Spinal cord (tissue), 10 donors: ENCODE measurements around the gene ZBED5. TPM values are rescaled to one million over a fixed set of nuclear protein-coding genes. Genes with fewer than 3 reads are reported as not detected.
"Not testable (repeated sequence)": the region's sequence is repeated elsewhere in the genome, so short reads cannot be mapped to it uniquely, and the experiment has no call there.

Source experiments
- DNase-seq, 6 donors: peaks; one replicate each; pipeline versions ENCODE4 v3.0.0 to v3.0.0-alpha.2; 2013 to 2015; ENCODE audit warnings: low spot score in 6 of 6, low read depth in 4 of 6
- H3K27ac ChIP-seq: one replicate; pipeline ENCODE4 v1.5.1; 2013; ENCODE audit warnings: low read depth, low read length, control low read depth
- H3K27me3 ChIP-seq: one replicate; pipeline ENCODE4 v1.6.1; 2013; ENCODE audit warnings: low read length; ENCODE audit not compliant: control insufficient read depth, insufficient read depth
- H3K36me3 ChIP-seq: one replicate; pipeline ENCODE4 v1.6.1; 2013; ENCODE audit warnings: low read length; ENCODE audit not compliant: control insufficient read depth, insufficient read depth
- H3K4me1 ChIP-seq: one replicate; pipeline ENCODE4 v1.6.1; 2013; ENCODE audit warnings: low read length; ENCODE audit not compliant: control insufficient read depth, insufficient read depth
- H3K4me3 ChIP-seq: one replicate; pipeline ENCODE4 v1.5.1; 2013; ENCODE audit warnings: low read depth, low read length, control low read depth
- H3K9me3 ChIP-seq: one replicate; pipeline ENCODE4 v1.6.1; 2013; ENCODE audit warnings: low read length; ENCODE audit not compliant: control insufficient read depth, insufficient read depth
- WGBS: methylation state at CpG from one replicate; pipeline ENCODE4 v1.1.5; 2013; ENCODE audit warnings: missing lambda C conversion rate; ENCODE audit not compliant: insufficient coverage; 5-methylcytosine and 5-hydroxymethylcytosine counted together
- polyA plus RNA-seq, 2 donors: library from polyadenylated mRNA; unstranded; fragments of 120-200 nt; gene quantifications; one replicate each; pipeline ENCODE4 v1.2.1, GENCODE V29; 2013; ENCODE audit not compliant: insufficient read length in 2 of 2
- total RNA-seq, 2 donors: library from RNA; depleted of rRNA in 1 of 2; stranded (reverse); fragments of 120-200 nt in 1 of 2; fragments of >200 nt in 1 of 2; gene quantifications; one replicate each; pipeline versions ENCODE4 v1.2.3 to v1.2.4, GENCODE V29; 2013 to 2014
- donor health status: healthy.

Gene ZBED5
- total and polyA plus RNA-seq, 4 donors: 64.5 to 96.0 (median 74.0) TPM

DNA sequence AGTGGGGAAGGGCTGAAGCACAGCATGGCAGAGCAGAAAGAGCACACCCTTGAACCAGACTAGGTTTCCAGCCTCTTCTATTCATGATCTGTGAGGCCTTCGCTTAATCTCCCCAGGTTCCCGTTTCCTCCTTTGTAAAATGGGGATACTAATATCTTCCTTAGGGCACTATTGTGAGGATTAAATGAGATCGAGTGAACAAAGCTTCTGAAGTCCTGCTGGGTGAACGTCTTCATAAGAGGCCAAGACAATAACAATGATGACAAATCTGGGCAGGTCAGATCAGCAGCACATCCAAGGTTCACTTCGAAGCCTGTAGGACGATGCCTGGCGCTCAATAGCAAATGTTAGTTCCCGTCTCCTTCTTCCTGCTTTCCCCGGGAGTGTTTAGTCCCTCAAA, 38.6 kb upstream of the ZBED5 start:
- Histone ChIP-seq H3K36me3 (no peaks in the 10 kb centered on the region), H3K27me3 (no peaks in the 10 kb centered on the region), H3K4me3 (no peak overlapping the region), H3K27ac (no peak overlapping the region), H3K4me1 (peaks cover 14% of the 10 kb centered on the region), H3K9me3 (no peaks in the 10 kb centered on the region)
- 84% methylated on average over 7 of the region's 9 CpGs for WGBS
- no peak for DNase-seq

- Histone ChIP-seq H3K9me3 (no peaks in the 10 kb centered on the region), H3K36me3 (no peaks in the 10 kb centered on the region), H3K27ac (no peak overlapping the region), H3K4me3 (no peak overlapping the region), H3K4me1 (peaks cover 12% of the 10 kb centered on the region), H3K27me3 (no peaks in the 10 kb centered on the region)
- WGBS: 100% methylated on average over 1 of the region's 2 CpGs
- no peak for DNase-seq
Observed at GRCh38 chr11:10895285-10895684, 37.4 kb upstream of the ZBED5 start.

DNA sequence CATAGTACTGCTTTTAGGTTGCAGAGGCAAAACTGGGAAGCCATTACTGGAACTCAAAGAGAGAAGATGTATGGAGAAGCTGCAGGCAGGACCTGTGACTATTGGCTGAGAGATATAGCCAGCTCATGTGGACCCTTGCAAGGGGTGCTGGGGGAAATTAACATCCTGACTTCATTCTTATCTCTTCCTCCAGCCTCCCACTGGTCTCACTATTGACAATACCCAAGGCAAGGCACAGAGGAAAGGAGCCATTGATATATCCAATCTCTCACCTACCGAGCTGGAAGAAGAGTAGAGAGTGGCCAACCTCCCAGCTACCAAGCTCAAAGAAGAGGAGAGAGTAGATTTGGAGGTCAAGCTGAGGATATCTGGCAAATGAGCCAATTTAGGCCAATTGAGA, 36.8 kb upstream of the ZBED5 start:
- H3K4me1 ChIP-seq: peaks cover 6% of the 10 kb centered on the region
- WGBS: no CpG with 5 or more reads among the region's 1 CpG

DNA sequence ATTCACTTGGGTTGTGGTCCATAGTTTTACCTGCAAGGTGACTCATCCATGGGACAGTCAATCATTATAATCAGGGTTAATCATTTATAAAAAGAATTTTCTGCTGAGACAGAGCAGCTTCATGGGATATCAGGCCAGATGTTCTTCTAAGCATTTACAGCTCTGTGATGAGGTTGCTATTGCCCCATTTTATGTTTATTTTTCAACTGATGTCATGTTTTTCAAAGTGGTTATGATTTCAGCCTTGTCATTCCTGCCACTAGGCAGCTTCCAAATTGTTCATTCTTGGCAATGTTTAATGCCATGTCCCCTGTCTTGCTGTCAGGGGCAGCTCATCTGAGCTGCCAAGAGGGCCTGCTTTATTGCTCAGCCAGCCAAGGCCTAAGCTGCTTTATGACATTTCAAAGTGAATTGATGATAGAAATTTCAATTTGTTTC, 35.9 kb upstream of the ZBED5 start:
- Histone ChIP-seq H3K27ac (no peak overlapping the region), H3K27me3 (no peaks in the 10 kb centered on the region), H3K36me3 (no peaks in the 10 kb centered on the region), H3K4me1 (no peaks in the 10 kb centered on the region), H3K9me3 (no peaks in the 10 kb centered on the region), H3K4me3 (no peak overlapping the region)
- DNase-seq: peak in 2 of 6 donors; percentile 39 to 58

More for the DNA sequence above, 36.8 kb upstream of the ZBED5 start:
- H3K4me3 ChIP-seq: no peak overlapping the region
- no peak for DNase-seq
- no peaks in the 10 kb centered on the region for H3K9me3 ChIP-seq
- no peaks in the 10 kb centered on the region for H3K36me3 ChIP-seq
- H3K27me3 ChIP-seq: no peaks in the 10 kb centered on the region
- no peak overlapping the region for H3K27ac ChIP-seq

- Histone ChIP-seq H3K4me3 (no peak overlapping the region), H3K36me3 (no peaks in the 10 kb centered on the region), H3K4me1 (no peaks in the 10 kb centered on the region), H3K9me3 (no peaks in the 10 kb centered on the region), H3K27me3 (no peaks in the 10 kb centered on the region), H3K27ac (no peak overlapping the region)
- DNase-seq: no peak
- 88% methylated on average over 1 of the region's 2 CpGs for WGBS
Observed at GRCh38 chr11:10892250-10892649, 34.4 kb upstream of the ZBED5 start.

DNA sequence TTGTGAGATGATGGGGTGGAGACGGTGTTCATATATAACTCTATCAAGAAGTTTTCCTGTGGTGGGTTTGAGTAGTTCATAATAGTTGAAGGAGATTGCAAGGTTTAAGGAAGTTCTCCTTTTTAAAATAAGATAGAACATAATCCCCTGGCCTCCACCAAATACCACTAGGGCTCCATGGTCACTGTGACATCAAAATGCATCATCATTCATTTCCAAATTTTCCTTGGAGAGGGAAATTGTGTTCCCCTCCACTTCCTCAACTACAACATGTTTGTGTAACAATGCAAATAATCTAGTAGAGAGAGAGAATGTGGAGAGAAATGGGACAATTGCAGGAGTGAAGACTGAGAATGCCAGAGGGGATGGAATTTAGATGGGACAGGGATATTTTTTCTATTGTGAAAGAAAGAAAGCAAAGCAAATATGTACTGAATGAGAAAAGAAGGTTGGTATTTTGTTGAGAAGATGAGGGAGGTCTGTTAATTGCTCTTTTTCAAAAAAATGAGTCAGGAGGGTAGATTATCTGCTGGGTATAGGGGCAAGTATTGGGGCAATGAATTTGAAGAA, 33.4 kb upstream of the ZBED5 start:
- Histone ChIP-seq H3K27ac (no peak overlapping the region), H3K9me3 (no peaks in the 10 kb centered on the region), H3K36me3 (no peaks in the 10 kb centered on the region), H3K27me3 (no peaks in the 10 kb centered on the region), H3K4me1 (no peaks in the 10 kb centered on the region), H3K4me3 (no peak overlapping the region)
- no CpG with 5 or more reads among the region's 1 CpG for WGBS
- DNase-seq: no peak

GRCh38 chr11:10890083-10890482, 32.2 kb upstream of the ZBED5 start:
- H3K4me3 ChIP-seq, H3K4me1 ChIP-seq, H3K27me3 ChIP-seq, H3K9me3 ChIP-seq, DNase-seq, H3K27ac ChIP-seq, H3K36me3 ChIP-seq: not testable (repeated sequence)

- no peaks in the 10 kb centered on the region for H3K27me3 ChIP-seq
- no peak for DNase-seq
- H3K27ac ChIP-seq: no peak overlapping the region
- H3K4me3 ChIP-seq: no peak overlapping the region
- no peaks in the 10 kb centered on the region for H3K4me1 ChIP-seq
- H3K36me3 ChIP-seq: no peaks in the 10 kb centered on the region
- H3K9me3 ChIP-seq: no peaks in the 10 kb centered on the region
Observed at GRCh38 chr11:10887307-10887706, 29.5 kb upstream of the ZBED5 start.

DNA sequence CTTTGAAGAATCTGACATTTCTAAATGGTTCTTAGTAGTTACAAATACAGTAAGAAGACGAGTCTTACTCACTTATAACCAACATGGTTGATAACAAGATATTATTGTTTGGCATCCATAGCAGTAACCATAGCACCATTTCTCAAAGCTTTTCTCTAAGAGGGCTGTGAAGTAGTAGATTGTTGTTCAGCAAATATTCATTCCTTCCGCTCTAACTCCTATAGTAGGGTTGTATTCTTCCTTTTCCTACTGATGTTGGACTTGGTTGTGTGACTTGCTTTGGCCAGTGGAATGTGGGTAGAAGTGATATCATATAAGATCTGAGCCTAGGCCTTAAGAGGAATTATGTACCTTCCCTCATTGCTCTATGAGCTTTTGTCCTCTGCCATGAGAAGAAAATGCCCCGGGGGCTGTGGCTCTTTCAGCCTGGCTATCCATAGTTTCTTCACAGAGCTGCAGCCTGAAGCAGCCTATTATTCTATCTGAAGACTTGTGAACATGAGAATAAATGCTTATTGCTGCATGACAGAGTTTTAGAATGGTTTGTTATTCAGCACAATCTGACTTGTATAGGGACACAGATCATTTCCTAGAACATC, 28.9 kb upstream of the ZBED5 start:
- no peak for DNase-seq
- no peak overlapping the region for H3K4me3 ChIP-seq
- WGBS: no CpG with 5 or more reads among the region's 3 CpGs
- no peaks in the 10 kb centered on the region for H3K9me3 ChIP-seq
- H3K36me3 ChIP-seq: no peaks in the 10 kb centered on the region
- no peaks in the 10 kb centered on the region for H3K4me1 ChIP-seq
- no peak overlapping the region for H3K27ac ChIP-seq
- no peaks in the 10 kb centered on the region for H3K27me3 ChIP-seq

GRCh38 chr11:10885703-10886363, 28.0 kb upstream of the ZBED5 start:
- Histone ChIP-seq H3K4me3 (no peak overlapping the region), H3K36me3 (no peaks in the 10 kb centered on the region), H3K27ac (no peak overlapping the region), H3K9me3 (no peaks in the 10 kb centered on the region), H3K4me1 (no peaks in the 10 kb centered on the region), H3K27me3 (no peaks in the 10 kb centered on the region)
- peak in 1 of 6 donors; percentile 57 for DNase-seq
- WGBS: no CpG with 5 or more reads among the region's 2 CpGs
